Lower lobe of right lung (tissue), 2 donors: ENCODE measurements around the gene ETHE1. TPM values are rescaled to one million over a fixed set of nuclear protein-coding genes. Genes with fewer than 3 reads are reported as not detected.

Experiments used
- ATAC-seq, 2 donors: fragments of 200-7000 bp; cut with Tn5 transposase; one replicate each; pipeline ENCODE4 v1.9.1; 2020 to 2022; ENCODE audit warnings: mild to moderate bottlenecking in 2 of 2, moderate library complexity in 2 of 2
- DNase-seq: peaks from one replicate; pipeline ENCODE4 v3.0.0-alpha.2; 2020
- H3K27ac ChIP-seq: fragments of 200-600 bp; one replicate; pipeline ENCODE4 v1.8.0; 2022
- H3K27me3 ChIP-seq: fragments of 200-600 bp; one replicate; pipeline ENCODE4 v1.8.0; 2022; ENCODE audit warnings: low read depth
- H3K36me3 ChIP-seq: fragments of 200-600 bp; one replicate; pipeline ENCODE4 v1.8.0; 2022; ENCODE audit warnings: mild to moderate bottlenecking
- H3K4me1 ChIP-seq: fragments of 200-600 bp; one replicate; pipeline ENCODE4 v1.8.0; 2022
- H3K4me3 ChIP-seq: fragments of 200-600 bp; one replicate; pipeline ENCODE4 v1.8.0; 2022; ENCODE audit warnings: mild to moderate bottlenecking
- H3K9me3 ChIP-seq: fragments of 200-600 bp; one replicate; pipeline ENCODE4 v1.8.0; 2022
- intact Hi-C: fragments of 100-400 bp; cut with DNase I; formaldehyde crosslinking; loops from one replicate; pipeline ENCODE4 v1.11.0; 2022
- total RNA-seq: library from RNA; stranded (reverse); fragmentation: NEBNext Ultra II Directional; extraction: Animal tissue kit (Norgen Biotek cat#: 25700); gene quantifications from one replicate; pipeline ENCODE4 v1.2.1, GENCODE V29; 2021
- TF ChIP-seq, protein P1 (sequence below): fragments of 200-600 bp; IDR thresholded peaks from one replicate; pipeline ENCODE4 v1.8.0; 2022; ENCODE audit warnings: antibody characterized with exemption, mild to moderate bottlenecking
- donor health status: DM: no; HTN: yes; CAD: no; lungs with severe emphysema.

The ETHE1 gene
- total RNA-seq, 1 donor from 2014 or later, result 47.4 TPM

DNA sequence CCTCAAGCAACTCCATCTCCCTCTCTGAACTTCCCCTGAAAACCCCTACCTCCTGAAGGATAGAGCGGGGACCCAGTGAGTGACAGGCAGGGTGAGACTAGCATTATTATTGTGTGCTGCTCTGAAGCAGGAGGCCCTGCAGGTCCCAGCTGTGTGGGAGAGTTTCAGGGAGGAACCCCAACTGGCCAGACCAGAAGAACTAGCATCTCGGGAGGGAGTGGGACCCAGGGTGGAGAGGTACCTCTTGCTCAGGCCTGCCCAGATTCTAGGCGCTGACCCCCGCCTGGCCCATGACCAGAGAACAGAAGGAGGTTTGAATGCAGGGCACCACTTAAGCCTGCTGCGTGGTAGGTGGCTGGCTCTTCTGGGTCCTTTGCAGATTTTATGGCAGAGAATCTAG, 55.9 kb downstream of the ETHE1 start:
- no peak for DNase-seq
- Histone ChIP-seq H3K27me3 (no peaks in the 10 kb centered on the region), H3K9me3 (no peaks in the 10 kb centered on the region), H3K27ac (no peak overlapping the region), H3K36me3 (no peaks in the 10 kb centered on the region), H3K4me3 (no peak overlapping the region), H3K4me1 (peaks cover 13% of the 10 kb centered on the region)
- ATAC-seq, result no peak
- intact Hi-C loops, result no loop called here
- TF ChIP-seq, protein P1, sequence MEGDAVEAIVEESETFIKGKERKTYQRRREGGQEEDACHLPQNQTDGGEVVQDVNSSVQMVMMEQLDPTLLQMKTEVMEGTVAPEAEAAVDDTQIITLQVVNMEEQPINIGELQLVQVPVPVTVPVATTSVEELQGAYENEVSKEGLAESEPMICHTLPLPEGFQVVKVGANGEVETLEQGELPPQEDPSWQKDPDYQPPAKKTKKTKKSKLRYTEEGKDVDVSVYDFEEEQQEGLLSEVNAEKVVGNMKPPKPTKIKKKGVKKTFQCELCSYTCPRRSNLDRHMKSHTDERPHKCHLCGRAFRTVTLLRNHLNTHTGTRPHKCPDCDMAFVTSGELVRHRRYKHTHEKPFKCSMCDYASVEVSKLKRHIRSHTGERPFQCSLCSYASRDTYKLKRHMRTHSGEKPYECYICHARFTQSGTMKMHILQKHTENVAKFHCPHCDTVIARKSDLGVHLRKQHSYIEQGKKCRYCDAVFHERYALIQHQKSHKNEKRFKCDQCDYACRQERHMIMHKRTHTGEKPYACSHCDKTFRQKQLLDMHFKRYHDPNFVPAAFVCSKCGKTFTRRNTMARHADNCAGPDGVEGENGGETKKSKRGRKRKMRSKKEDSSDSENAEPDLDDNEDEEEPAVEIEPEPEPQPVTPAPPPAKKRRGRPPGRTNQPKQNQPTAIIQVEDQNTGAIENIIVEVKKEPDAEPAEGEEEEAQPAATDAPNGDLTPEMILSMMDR, result no peak

DNA sequence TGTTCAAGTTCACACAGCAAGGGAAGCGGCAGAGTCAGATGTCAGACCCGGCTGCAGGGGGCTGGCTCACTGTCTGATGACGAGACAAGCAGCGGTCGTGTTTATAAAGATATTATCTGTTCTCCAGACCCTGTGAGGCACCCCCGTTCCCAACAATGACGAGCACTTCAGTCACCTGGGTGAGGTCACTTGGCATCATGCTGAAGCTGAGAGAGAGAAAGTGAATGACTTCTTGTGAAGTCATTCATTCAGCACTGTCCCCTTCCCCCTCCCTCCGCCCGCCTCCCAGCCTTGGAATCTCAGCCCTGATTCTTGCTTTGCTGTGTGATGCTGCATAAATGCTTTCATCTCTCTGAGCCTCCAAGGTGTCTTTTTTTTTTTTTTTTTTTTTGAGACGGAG, 56.7 kb downstream of the ETHE1 start:
- DNase-seq (no peak), ATAC-seq (no peak)
- Histone ChIP-seq H3K9me3 (no peaks in the 10 kb centered on the region), H3K27me3 (no peaks in the 10 kb centered on the region), H3K4me3 (no peak overlapping the region), H3K36me3 (no peaks in the 10 kb centered on the region), H3K4me1 (peaks cover 7% of the 10 kb centered on the region), H3K27ac (no peak overlapping the region)
- TF ChIP-seq, protein P1, result no peak
- intact Hi-C loops, result no loop called here

DNA sequence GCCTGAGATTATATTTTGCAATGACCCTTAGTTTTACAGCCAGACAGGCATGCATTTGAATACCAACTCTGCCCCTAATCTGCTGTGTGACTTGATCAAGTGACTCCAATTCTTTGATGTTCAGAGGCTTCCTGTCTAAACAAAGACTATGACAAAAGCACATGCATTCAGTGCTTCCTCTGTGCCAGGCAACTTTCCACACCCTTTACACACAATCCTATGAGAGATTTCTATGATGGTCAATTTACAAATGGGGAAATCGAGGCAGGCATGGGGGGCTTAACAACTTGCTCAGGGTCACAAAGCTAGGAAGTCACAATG, 57.9 kb downstream of the ETHE1 start:
- ATAC-seq (no peak), DNase-seq (no peak)
- H3K4me3 ChIP-seq, result no peak overlapping the region
- H3K27ac ChIP-seq, result no peak overlapping the region
- intact Hi-C loops, result no loop called here
- H3K9me3 ChIP-seq, result no peaks in the 10 kb centered on the region
- peaks cover 7% of the 10 kb centered on the region for H3K4me1 ChIP-seq
- no peaks in the 10 kb centered on the region for H3K27me3 ChIP-seq
- H3K36me3 ChIP-seq, result no peaks in the 10 kb centered on the region
- TF ChIP-seq, protein P1, result no peak

DNA sequence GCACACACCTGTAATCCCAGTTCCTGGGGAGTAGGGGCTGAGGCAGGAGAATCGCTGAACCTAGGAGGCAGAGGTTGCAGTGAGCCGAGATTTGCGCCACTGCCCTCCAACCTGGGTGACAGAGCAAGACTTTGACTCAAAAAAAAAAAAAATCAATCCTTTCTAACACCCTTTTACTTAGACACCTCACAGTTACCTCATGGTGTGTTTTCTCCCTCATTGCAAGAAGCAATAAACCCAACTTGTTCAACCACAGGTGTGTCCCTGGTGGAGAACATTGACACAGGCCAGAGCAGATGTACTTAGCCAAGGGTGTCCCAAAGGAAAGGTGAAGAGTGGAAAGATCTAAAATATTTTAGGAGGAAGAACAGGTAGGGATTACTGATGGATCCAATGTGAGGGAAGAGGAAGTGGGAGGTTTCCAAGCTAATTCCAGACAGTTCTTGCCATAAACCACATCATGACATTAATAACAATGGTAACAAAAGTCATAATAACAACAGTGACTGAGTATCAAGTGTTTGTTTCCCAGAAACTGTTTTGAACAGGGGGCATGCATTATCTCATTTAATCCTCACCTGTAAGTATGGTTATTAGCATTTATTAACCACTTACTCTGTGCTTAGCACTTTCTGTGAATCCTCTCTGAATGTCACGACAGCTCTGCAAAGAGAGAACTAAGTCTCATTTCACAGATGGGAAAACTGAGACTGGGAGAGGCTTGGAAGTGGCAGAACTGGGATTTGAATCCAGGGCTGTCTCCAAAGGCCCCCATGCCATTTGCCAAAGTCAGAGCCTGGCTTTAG, 58.4 kb downstream of the ETHE1 start:
- TF ChIP-seq, protein P1, result no peak
- Histone ChIP-seq H3K36me3 (no peaks in the 10 kb centered on the region), H3K9me3 (no peaks in the 10 kb centered on the region), H3K4me3 (no peak overlapping the region), H3K27me3 (no peaks in the 10 kb centered on the region), H3K4me1 (peaks cover 10% of the 10 kb centered on the region), H3K27ac (no peak overlapping the region)
- DNase-seq, result no peak
- intact Hi-C loops, result no loop called here
- no peak for ATAC-seq

DNA sequence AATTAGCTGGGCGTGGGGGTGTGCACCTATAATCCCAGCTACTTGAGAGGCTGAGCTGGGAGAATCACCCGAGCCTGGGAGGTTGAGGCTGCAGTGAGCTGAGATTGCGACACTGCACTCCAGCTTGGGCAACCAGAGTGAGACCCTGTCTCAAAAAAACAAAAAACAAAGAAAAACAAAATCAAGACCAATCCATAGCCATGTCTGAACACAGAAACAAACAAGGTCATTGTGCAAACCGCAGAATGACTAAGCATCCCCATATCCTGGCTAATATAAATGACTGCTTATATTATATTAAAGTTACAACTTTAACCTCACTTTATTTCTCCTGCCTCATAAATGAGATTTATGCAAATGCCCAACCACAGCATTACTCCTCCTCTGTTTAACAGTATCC, 59.3 kb downstream of the ETHE1 start:
- no peaks in the 10 kb centered on the region for H3K36me3 ChIP-seq
- DNase-seq (no peak), ATAC-seq (no peak)
- TF ChIP-seq, protein P1, result no peak
- H3K4me3 ChIP-seq, result no peak overlapping the region
- H3K27me3 ChIP-seq, result no peaks in the 10 kb centered on the region
- intact Hi-C loops, result no loop called here
- H3K9me3 ChIP-seq, result no peaks in the 10 kb centered on the region
- H3K27ac ChIP-seq, result no peak overlapping the region
- H3K4me1 ChIP-seq, result peaks cover 13% of the 10 kb centered on the region
